Loucy (cell line): Measurements from ENCODE around the gene IL16.

ENCODE experiments used
- H2AFZ ChIP-seq: fragments of 200-600 bp; sonication (generic); 2 replicates; pipeline ENCODE4 v1.6.0; 2016; ENCODE audit warnings: antibody characterized with exemption, mild to moderate bottlenecking, low read length, moderate library complexity
- H3F3A ChIP-seq: fragments of 200-600 bp; 2 replicates; pipeline ENCODE4 v1.6.0; 2016; ENCODE audit warnings: antibody characterized with exemption, low read depth, mild to moderate bottlenecking
- H3K27me3 ChIP-seq: fragments of 200-600 bp; sonication (generic); 2 replicates; pipeline ENCODE4 v1.6.1; 2014; ENCODE audit warnings: low read length, mild to moderate bottlenecking; ENCODE audit not compliant: insufficient read depth, poor library complexity, severe bottlenecking
- H3K36me3 ChIP-seq: fragments of 200-600 bp; sonication (generic); 2 replicates; pipeline ENCODE4 v1.6.1; 2016; ENCODE audit warnings: low read length; ENCODE audit not compliant: insufficient read depth
- H3K4me1 ChIP-seq: fragments of 200-600 bp; sonication (generic); 2 replicates; pipeline ENCODE4 v1.5.1; 2014; ENCODE audit warnings: low read length, mild to moderate bottlenecking; ENCODE audit not compliant: insufficient read depth, poor library complexity, severe bottlenecking
- H3K4me2 ChIP-seq: fragments of 200-600 bp; sonication (generic); 2 replicates; pipeline ENCODE4 v1.6.0; 2014; ENCODE audit warnings: antibody characterized with exemption, low read length, low read depth, mild to moderate bottlenecking; ENCODE audit not compliant: poor library complexity, severe bottlenecking
- H3K4me3 ChIP-seq: fragments of 200-600 bp; sonication (generic); 2 replicates; pipeline ENCODE4 v1.5.1; 2014; ENCODE audit warnings: low read length, mild to moderate bottlenecking, mixed read lengths; ENCODE audit not compliant: poor library complexity, severe bottlenecking
- H3K79me2 ChIP-seq: fragments of 200-600 bp; sonication (generic); 2 replicates; pipeline ENCODE4 v1.6.1; 2014; ENCODE audit warnings: low read length; ENCODE audit not compliant: insufficient read depth
- H3K9ac ChIP-seq: fragments of 200-600 bp; sonication (generic); 2 replicates; pipeline ENCODE4 v1.6.0; 2014; ENCODE audit warnings: mild to moderate bottlenecking, low read depth, low read length, moderate library complexity; ENCODE audit not compliant: poor library complexity, severe bottlenecking
- H3K9me2 ChIP-seq: fragments of 200-600 bp; sonication (generic); replicated peaks from 2 replicates; pipeline ENCODE4 v1.6.1; 2016; ENCODE audit warnings: low read depth, low read length, mixed read lengths
- H3K9me3 ChIP-seq: fragments of 200-600 bp; sonication (generic); 2 replicates; pipeline ENCODE4 v1.6.1; 2014; ENCODE audit warnings: mild to moderate bottlenecking, antibody characterized with exemption, low read length, low read depth; ENCODE audit not compliant: insufficient read depth
- H4K20me1 ChIP-seq: fragments of 200-600 bp; sonication (generic); 2 replicates; pipeline ENCODE4 v1.6.0; 2014; ENCODE audit warnings: antibody characterized with exemption, low read length, mild to moderate bottlenecking; ENCODE audit not compliant: insufficient read depth, poor library complexity, severe bottlenecking
- CTCF ChIP-seq: fragments of 200-600 bp; sonication (generic); conservative IDR thresholded peaks from 2 replicates; pipeline ENCODE4 v1.5.1; 2014; ENCODE audit warnings: mild to moderate bottlenecking, antibody characterized with exemption, low read length
- EZH2phosphoT487 ChIP-seq: fragments of 200-600 bp; IDR thresholded peaks from 2 replicates; pipeline ENCODE4 v1.6.1; 2018; ENCODE audit warnings: antibody characterized with exemption, mild to moderate bottlenecking, moderate library complexity, borderline replicate concordance

Gene IL16

GRCh38 chr15:81303244-81304225, 106.9 kb downstream of the IL16 start:
- peaks cover 61% of the 10 kb centered on the region for H3K4me1 ChIP-seq
- TF ChIP-seq EZH2phosphoT487 (no peak), CTCF (no peak)
- peak overlapping the region; percentile 84 for H3K9ac ChIP-seq
- no peaks in the 10 kb centered on the region for H3K9me2 ChIP-seq
- peak overlapping the region; percentile 80 for H3K4me3 ChIP-seq
- H3K36me3 ChIP-seq: peaks cover 74% of the 10 kb centered on the region; the same call in 1 of the 2 replicates
- H2AFZ ChIP-seq: no peak overlapping the region
- no peaks in the 10 kb centered on the region for H3K27me3 ChIP-seq
- no peaks in the 10 kb centered on the region for H3F3A ChIP-seq
- peak overlapping the region; percentile 92 for H3K4me2 ChIP-seq
- H3K9me3 ChIP-seq: no peaks in the 10 kb centered on the region
- peaks cover 42% of the 10 kb centered on the region for H4K20me1 ChIP-seq
- H3K79me2 ChIP-seq: peaks cover 77% of the 10 kb centered on the region

- Histone ChIP-seq H3K79me2 (peaks cover 71% of the 10 kb centered on the region), H2AFZ (no peak overlapping the region), H3K4me2 (peak overlapping the region; percentile 92), H3K27me3 (no peaks in the 10 kb centered on the region), H3K9ac (peak overlapping the region; percentile 47), H3F3A (no peaks in the 10 kb centered on the region), H4K20me1 (peaks cover 38% of the 10 kb centered on the region), H3K4me3 (no peak overlapping the region), H3K36me3 (peaks cover 81% of the 10 kb centered on the region; the same call in 1 of the 2 replicates), H3K4me1 (peaks cover 54% of the 10 kb centered on the region), H3K9me3 (no peaks in the 10 kb centered on the region), H3K9me2 (no peaks in the 10 kb centered on the region)
- TF ChIP-seq EZH2phosphoT487: no peak
- no peak for TF ChIP-seq CTCF
Observed at GRCh38 chr15:81304226-81304625, 107.5 kb downstream of the IL16 start.

GRCh38 chr15:81308260-81308659, 111.6 kb downstream of the IL16 start:
- no peaks in the 10 kb centered on the region for H3K9me3 ChIP-seq
- peaks cover 4% of the 10 kb centered on the region for H4K20me1 ChIP-seq
- no peak overlapping the region for H3K4me2 ChIP-seq
- no peaks in the 10 kb centered on the region for H3K9me2 ChIP-seq
- H3F3A ChIP-seq: no peaks in the 10 kb centered on the region
- no peaks in the 10 kb centered on the region for H3K27me3 ChIP-seq
- H3K9ac ChIP-seq: no peak overlapping the region
- peaks cover 79% of the 10 kb centered on the region; the same call in 1 of the 2 replicates for H3K36me3 ChIP-seq
- TF ChIP-seq CTCF (no peak), EZH2phosphoT487 (no peak)
- H3K79me2 ChIP-seq: peaks cover 30% of the 10 kb centered on the region
- no peak overlapping the region for H3K4me3 ChIP-seq
- no peak overlapping the region for H2AFZ ChIP-seq
- H3K4me1 ChIP-seq: peaks cover 18% of the 10 kb centered on the region
